ENCODE data around the gene EBLN2. TPM values are rescaled to one million over a fixed set of nuclear protein-coding genes. Genes with fewer than 3 reads are reported as not detected.

EBLN2 gene
- total RNA-seq, 1 donor, result 5.8 TPM

DNA sequence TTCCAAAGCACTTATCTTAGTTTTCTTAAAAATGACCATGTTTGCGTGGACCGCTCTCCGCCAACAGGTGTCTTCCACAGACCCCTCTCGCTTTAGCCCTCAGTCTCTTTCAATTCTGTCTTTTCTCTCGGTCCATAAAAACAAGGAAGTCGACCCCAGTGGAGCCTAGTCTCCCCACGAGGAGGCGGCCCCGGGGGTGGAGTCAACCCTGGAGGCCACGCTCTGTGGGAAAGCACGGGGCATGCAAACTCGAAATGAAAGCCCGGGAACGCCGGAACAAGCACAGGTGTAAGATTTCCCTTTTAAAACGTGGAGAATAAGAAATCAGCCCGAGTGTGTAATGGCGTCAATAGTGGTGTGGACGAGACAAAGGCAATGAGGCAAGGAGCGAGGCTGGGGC, 49.1 kb downstream of the EBLN2 start:
- H3K4me3 ChIP-seq (ENCODE audit: low read depth, low read length), result no peak overlapping the region
- TF ChIP-seq, protein P1, sequence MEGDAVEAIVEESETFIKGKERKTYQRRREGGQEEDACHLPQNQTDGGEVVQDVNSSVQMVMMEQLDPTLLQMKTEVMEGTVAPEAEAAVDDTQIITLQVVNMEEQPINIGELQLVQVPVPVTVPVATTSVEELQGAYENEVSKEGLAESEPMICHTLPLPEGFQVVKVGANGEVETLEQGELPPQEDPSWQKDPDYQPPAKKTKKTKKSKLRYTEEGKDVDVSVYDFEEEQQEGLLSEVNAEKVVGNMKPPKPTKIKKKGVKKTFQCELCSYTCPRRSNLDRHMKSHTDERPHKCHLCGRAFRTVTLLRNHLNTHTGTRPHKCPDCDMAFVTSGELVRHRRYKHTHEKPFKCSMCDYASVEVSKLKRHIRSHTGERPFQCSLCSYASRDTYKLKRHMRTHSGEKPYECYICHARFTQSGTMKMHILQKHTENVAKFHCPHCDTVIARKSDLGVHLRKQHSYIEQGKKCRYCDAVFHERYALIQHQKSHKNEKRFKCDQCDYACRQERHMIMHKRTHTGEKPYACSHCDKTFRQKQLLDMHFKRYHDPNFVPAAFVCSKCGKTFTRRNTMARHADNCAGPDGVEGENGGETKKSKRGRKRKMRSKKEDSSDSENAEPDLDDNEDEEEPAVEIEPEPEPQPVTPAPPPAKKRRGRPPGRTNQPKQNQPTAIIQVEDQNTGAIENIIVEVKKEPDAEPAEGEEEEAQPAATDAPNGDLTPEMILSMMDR (IDR thresholded peaks at IDR 0.05; ENCODE audit: insufficient read depth, low read length), result no peak
- DNase-seq (ENCODE audit: low read depth), result no peak

Small RNA genes lying within 50 kb of the gene (small RNA-seq; reads per million reads assigned to genes)
- gene RNU2-64P (2.4 reads per million, percentile 75 among the genes with 10 or more reads in this experiment), gene RNU6-557P (not detected), gene RNU7-19P (not detected)

Other genes starting within 250 kb of the EBLN2 start
- 21.5 and 39.2 TPM in 2 replicates for gene SHQ1, start 213.2 kb upstream of the EBLN2 start, total RNA-seq (ENCODE audit: low replicate concordance)
- gene GXYLT2, start 173.6 kb upstream of the EBLN2 start, total RNA-seq (ENCODE audit: low replicate concordance), result 47.8 and 59.7 TPM in 2 replicates
- 54.7 and 76.9 TPM in 2 replicates for gene PPP4R2, start 64.8 kb upstream of the EBLN2 start, total RNA-seq (ENCODE audit: low replicate concordance)

All from fibroblast of the aortic adventitia (primary cell).